Activated CD4-positive, alpha-beta memory T cell treated with anti-CD3 and anti-CD28 coated beads for 36 hours (primary cell): ENCODE results near the gene NEIL1. TPM values are rescaled to one million over a fixed set of nuclear protein-coding genes. Genes with fewer than 3 reads are reported as not detected.

Experiments used
- CTCF ChIA-PET: fragments of 350-600 bp; sonication (Branson Sonifier 250); formaldehyde crosslinking; loops from one replicate; lab custom pipeline; 2021; ENCODE audit warnings: antibody characterized with exemption, inconsistent platforms; lab: Charles Lee
- POLR2A ChIA-PET: fragments of 350-600 bp; sonication (Branson Sonifier 250); formaldehyde crosslinking; loops from one replicate; lab custom pipeline; 2021; ENCODE audit warnings: antibody characterized with exemption; lab: Charles Lee
- DNase-seq: peaks from one replicate; pipeline ENCODE4 v3.0.0-alpha.2; 2020
- H3K27ac Mint-ChIP-seq: one replicate; pipeline ENCODE4 v1.8.0; 2021; ENCODE audit warnings: mixed read lengths
- H3K27me3 Mint-ChIP-seq: one replicate; pipeline ENCODE4 v1.8.0; 2021; ENCODE audit warnings: mixed read lengths
- H3K36me3 Mint-ChIP-seq: one replicate; pipeline ENCODE4 v1.8.0; 2021; ENCODE audit warnings: mixed read lengths
- H3K4me1 Mint-ChIP-seq: one replicate; pipeline ENCODE4 v1.8.0; 2021; ENCODE audit warnings: low read depth, mixed read lengths
- H3K4me3 Mint-ChIP-seq: one replicate; pipeline ENCODE4 v1.8.0; 2021; ENCODE audit warnings: mild to moderate bottlenecking, mixed read lengths
- H3K9me3 Mint-ChIP-seq: one replicate; pipeline ENCODE4 v1.8.0; 2021; ENCODE audit warnings: mixed read lengths
- intact Hi-C: fragments of 100-400 bp; cut with micrococcal nuclease; formaldehyde crosslinking; loops from one replicate; pipeline ENCODE4 v1.15.1; 2023
- total RNA-seq, 2 experiments: library from RNA; stranded (reverse); gene quantifications; one replicate each; pipeline ENCODE4 v1.2.3, GENCODE V29; 2021

Gene NEIL1
- total RNA-seq, 2 experiments from 2014 or later: 9.8 to 10.1 TPM

DNA sequence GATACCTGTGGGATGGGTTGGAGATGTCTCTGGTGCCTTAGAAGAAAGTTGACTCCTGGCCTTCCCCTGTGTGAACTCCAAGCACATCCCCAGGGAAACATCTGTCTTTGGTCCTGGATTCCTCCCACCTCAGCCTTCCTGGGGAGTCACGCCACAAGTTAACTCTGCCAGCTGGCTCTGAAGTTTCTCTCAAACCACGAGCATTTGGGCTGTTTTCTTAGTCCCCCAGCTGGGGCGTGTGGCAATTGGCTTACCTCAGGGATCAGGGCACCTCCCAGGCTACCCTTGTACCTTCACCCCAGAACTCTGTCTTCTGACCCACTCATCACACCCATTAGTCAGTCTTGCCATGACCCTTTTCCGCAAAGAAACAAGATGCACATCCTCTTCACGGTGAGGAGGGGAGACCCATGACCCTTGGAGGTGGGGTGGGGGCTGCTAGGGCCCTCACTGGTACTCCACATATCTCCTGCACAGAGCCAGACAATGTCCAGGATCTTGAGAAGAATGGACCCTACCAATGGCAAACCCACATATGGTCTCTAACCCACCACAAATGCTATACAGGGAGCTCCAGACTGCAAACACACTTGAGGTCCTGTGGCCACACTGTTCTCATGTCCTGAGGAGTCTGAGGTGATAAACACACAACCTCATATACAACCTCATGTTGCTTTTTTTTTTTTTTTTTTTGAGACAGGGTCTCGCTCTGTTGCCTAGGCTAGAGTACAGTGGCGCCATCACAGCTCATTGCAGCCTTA, 3.9 kb downstream of the NEIL1 start:
- intact Hi-C loops: loop anchor here (2.0 kb wide), 1 partner anchor 100 kb away; the partner anchor contains the start of gene SIN3A

DNA sequence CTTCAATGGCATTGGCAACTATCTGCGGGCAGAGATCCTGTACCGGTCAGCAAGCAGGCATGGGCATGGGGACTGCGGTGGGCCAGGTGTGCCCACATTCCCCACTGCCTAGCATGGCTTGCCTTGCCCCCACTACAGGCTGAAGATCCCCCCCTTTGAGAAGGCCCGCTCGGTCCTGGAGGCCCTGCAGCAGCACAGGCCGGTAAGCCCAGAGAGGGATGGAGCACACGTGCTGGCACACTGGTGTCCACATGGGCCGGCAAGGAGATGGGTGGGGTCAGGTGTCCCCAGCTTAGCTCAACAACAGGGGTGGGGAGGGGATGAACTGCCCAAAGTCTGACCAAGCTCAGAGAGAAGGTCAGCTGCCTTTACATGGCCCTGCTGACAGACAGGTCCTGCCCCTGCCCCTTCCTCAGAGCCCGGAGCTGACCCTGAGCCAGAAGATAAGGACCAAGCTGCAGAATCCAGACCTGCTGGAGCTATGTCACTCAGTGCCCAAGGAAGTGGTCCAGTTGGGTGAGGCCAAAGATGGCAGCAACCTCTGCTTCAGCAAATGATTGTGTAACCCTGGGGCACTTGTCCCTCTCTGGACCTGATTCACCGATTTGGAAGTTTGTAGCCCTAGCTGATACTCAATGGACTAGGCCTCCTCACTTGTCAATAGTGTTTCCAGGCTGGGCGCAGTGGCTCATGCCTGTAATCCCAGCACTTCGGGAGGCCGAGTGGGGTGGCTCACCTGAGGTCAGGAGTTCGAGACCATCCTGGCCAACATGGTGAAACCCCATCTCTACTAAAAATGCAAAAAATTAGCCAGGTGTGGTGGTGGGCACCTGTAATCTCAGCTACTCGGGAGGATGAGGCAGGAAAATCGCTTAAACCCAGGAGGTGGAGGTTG, 5.6 kb downstream of the NEIL1 start:
- ChIA-PET CTCF (interaction anchor here (2.0 kb wide), 1 partner anchor 16 kb away, joined by 7 read pairs; no protein-coding TSS in a partner anchor), POLR2A (interaction anchor here (2.0 kb wide), 1 partner anchor 11 kb away, joined by 5 read pairs; no protein-coding TSS in a partner anchor)
- no peak for DNase-seq
- H3K27ac Mint-ChIP-seq: no peak overlapping the region
- H3K9me3 Mint-ChIP-seq: peaks cover 8% of the 10 kb centered on the region
- H3K27me3 Mint-ChIP-seq: no peaks in the 10 kb centered on the region
- intact Hi-C loops: no loop called here
- H3K4me1 Mint-ChIP-seq: peaks cover 23% of the 10 kb centered on the region
- no peak overlapping the region for H3K4me3 Mint-ChIP-seq
- H3K36me3 Mint-ChIP-seq: peaks cover 7% of the 10 kb centered on the region

More for the DNA sequence above, 3.9 kb downstream of the NEIL1 start:
- Mint-ChIP-seq H3K4me3 (no peak overlapping the region), H3K4me1 (peaks cover 28% of the 10 kb centered on the region), H3K27me3 (no peaks in the 10 kb centered on the region), H3K9me3 (peaks cover 8% of the 10 kb centered on the region), H3K27ac (peak overlapping the region; percentile 79), H3K36me3 (peaks cover 7% of the 10 kb centered on the region)
- DNase-seq: peak; percentile 24
- CTCF ChIA-PET: no interaction called here
- POLR2A ChIA-PET: interaction anchor here (0.5 kb wide), 1 partner anchor 91 kb away, joined by 4 read pairs; no protein-coding TSS in a partner anchor

DNA sequence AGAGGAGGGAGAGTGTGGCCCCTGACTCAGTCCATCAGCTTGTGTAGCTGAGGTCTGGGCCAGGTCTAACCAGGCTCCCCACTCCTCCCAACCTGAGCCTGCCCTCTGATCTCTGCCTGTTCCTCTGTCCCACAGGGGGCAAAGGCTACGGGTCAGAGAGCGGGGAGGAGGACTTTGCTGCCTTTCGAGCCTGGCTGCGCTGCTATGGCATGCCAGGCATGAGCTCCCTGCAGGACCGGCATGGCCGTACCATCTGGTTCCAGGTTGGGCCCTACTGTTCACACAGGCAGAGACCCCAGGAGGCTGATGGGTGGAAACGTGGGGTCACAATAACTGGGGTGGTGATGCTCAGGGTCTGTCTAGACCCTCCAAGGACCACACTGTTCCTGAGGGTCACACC, 6.8 kb downstream of the NEIL1 start:
- CTCF ChIA-PET: interaction anchor here (2.0 kb wide), 1 partner anchor 14 kb away, joined by 7 read pairs; no protein-coding TSS in a partner anchor
- peaks cover 10% of the 10 kb centered on the region for H3K36me3 Mint-ChIP-seq
- H3K27ac Mint-ChIP-seq: peak overlapping the region; percentile 23
- POLR2A ChIA-PET: interaction anchor here (1.3 to 2.0 kb wide), 2 partner anchors 9 to 14 kb away, joined by 5 read pairs; no protein-coding TSS in a partner anchor
- peaks cover 20% of the 10 kb centered on the region for H3K4me1 Mint-ChIP-seq
- intact Hi-C loops: no loop called here
- H3K4me3 Mint-ChIP-seq: no peak overlapping the region
- no peak for DNase-seq
- H3K27me3 Mint-ChIP-seq: no peaks in the 10 kb centered on the region
- H3K9me3 Mint-ChIP-seq: peaks cover 8% of the 10 kb centered on the region

DNA sequence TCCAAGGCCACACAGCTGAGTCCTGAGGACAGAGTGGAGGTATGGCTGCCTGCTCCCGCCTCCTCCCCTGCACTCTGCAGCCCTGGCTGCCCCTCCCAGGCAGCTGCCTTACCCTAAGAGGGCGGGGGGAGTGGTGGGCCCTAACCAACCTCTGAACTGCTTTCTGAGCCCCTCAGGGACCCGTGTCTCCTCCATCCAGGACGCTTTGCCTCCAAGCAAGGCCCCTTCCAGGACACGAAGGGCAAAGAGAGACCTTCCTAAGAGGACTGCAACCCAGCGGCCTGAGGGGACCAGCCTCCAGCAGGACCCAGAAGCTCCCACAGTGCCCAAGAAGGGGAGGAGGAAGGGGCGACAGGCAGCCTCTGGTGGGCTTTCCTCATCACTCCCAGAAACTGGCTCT, 7.6 kb downstream of the NEIL1 start:
- DNase-seq: no peak
- Mint-ChIP-seq H3K27ac (no peak overlapping the region), H3K36me3 (peaks cover 12% of the 10 kb centered on the region), H3K9me3 (peaks cover 8% of the 10 kb centered on the region), H3K4me1 (peaks cover 15% of the 10 kb centered on the region), H3K27me3 (no peaks in the 10 kb centered on the region), H3K4me3 (no peak overlapping the region)
- ChIA-PET POLR2A (interaction anchor here (1.3 to 2.0 kb wide), 2 partner anchors 9 to 13 kb away, joined by 5 read pairs; no protein-coding TSS in a partner anchor), CTCF (interaction anchor here (1.6 kb wide), 1 partner anchor 13 kb away, joined by 5 read pairs; no protein-coding TSS in a partner anchor)
- intact Hi-C loops: no loop called here

DNA sequence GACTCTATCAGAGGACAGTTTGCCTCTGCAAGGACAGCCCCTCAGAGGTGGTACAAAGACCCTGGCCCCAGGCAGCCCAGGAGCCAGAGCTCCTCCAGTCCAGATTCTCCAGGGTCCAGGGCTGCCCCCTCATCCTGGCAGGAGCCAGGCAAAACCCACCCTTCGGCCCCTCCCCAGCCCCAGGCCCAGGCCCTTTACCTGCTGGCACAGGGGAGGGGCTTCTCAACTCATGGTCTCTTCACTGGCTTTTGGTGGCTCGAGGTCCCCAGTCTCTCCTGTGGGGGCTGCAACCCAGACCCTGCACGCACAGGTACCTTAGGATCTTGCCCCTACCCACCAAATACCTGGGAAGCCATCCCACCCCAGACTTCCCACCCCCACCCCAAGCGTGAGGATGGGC, 8.5 kb downstream of the NEIL1 start:
- CTCF ChIA-PET: interaction anchor here (1.6 kb wide), 1 partner anchor 12 kb away, joined by 5 read pairs; no protein-coding TSS in a partner anchor
- Mint-ChIP-seq H3K27ac (no peak overlapping the region), H3K9me3 (no peaks in the 10 kb centered on the region), H3K4me1 (peaks cover 5% of the 10 kb centered on the region), H3K36me3 (peaks cover 6% of the 10 kb centered on the region), H3K27me3 (no peaks in the 10 kb centered on the region), H3K4me3 (no peak overlapping the region)
- intact Hi-C loops: no loop called here
- DNase-seq: no peak
- POLR2A ChIA-PET: no interaction called here

DNA sequence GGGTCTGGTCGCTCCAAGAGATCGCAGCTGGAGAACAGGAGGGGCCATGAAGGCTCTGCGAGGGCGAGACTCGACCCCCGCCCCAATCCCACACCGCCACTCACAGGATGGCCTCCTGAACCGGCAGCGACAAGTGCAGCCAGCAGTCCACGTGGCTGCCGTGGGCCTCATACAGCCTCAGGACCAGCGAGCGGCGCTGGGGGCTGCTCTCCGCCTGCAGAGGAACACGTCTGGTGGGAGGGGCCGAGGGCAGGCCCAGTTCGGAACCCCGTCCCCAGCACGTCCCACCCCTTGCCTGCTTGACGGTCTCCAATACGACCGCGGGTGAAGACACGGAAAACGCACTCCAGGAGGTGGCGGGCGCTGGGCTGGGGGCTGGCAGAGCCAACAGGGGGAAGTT, 9.2 kb downstream of the NEIL1 start:
- CTCF ChIA-PET: interaction anchor here (1.5 kb wide), 1 partner anchor 12 kb away, joined by 5 read pairs; no protein-coding TSS in a partner anchor
- H3K27ac Mint-ChIP-seq: no peak overlapping the region
- H3K36me3 Mint-ChIP-seq: peaks cover 9% of the 10 kb centered on the region
- intact Hi-C loops: no loop called here
- no peaks in the 10 kb centered on the region for H3K9me3 Mint-ChIP-seq
- no peak overlapping the region for H3K4me3 Mint-ChIP-seq
- H3K27me3 Mint-ChIP-seq: no peaks in the 10 kb centered on the region
- POLR2A ChIA-PET: interaction anchor here (1.3 kb wide), 1 partner anchor 12 kb away, joined by 4 read pairs; no protein-coding TSS in a partner anchor
- no peak for DNase-seq
- H3K4me1 Mint-ChIP-seq: no peaks in the 10 kb centered on the region

DNA sequence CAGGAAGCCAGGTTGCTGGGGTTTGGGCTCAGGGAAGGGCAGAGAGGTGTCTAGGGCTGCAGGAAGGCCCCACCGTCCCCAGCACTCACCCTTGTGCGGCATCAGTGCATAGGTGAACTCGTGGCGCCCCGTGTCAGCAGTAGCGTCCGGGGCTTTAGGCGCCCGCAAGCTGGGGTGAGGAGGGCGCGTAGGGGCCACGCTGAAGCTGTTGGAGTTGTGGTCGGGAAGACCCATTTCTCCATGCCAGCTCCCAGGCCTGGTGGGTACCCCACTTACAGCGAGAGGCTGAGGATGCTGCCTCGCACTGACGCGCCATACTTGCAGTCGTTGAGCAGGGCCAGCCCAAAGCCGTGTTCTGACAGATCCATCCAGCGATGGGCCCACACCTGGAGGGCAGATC, 9.7 kb downstream of the NEIL1 start:
- ChIA-PET POLR2A (interaction anchor here (1.3 kb wide), 1 partner anchor 11 kb away, joined by 4 read pairs; no protein-coding TSS in a partner anchor), CTCF (interaction anchor here (1.5 kb wide), 1 partner anchor 11 kb away, joined by 5 read pairs; no protein-coding TSS in a partner anchor)
- Mint-ChIP-seq H3K4me1 (no peaks in the 10 kb centered on the region), H3K27ac (no peak overlapping the region), H3K9me3 (no peaks in the 10 kb centered on the region), H3K4me3 (no peak overlapping the region), H3K27me3 (no peaks in the 10 kb centered on the region), H3K36me3 (peaks cover 13% of the 10 kb centered on the region)
- intact Hi-C loops: no loop called here
- DNase-seq: no peak

DNA sequence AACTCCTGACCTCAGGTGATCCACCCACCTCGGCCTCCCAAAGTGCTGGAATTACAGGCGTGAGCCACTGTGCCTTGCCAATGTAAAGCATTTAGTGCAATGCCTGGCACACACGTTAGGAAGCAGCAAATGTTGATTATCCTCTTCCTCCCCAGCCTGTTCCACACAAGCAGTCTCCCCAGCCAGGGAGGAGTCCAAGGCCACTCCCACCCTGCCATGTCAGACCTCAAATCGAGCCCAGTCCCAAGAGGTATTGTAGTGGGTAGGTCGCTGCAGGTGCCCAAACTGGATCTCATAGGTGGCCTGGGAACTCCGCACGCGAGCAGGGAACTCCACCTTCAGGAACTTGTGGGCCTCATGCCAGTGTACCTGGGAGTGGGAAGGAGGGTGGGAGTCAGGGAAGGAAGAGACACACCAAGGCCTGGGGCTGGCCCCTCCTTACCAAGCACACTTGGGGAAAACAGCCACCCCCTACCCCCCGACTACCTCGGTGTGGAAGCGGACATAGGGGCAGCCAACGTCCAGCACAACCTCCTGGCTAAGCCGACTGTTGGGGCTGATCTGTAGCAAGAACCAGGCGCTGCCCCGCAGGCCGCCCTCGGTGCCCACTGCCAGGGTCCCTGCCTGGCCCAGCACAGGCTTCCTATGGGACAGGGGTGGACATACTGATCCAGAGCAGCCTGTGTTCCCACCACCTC, 11.3 kb downstream of the NEIL1 start:
- ChIA-PET POLR2A (interaction anchor here (1.6 kb wide), 1 partner anchor 10 kb away, joined by 6 read pairs; the partner anchor contains the start of gene MAN2C1), CTCF (no interaction called here)
- no peaks in the 10 kb centered on the region for H3K27me3 Mint-ChIP-seq
- H3K4me1 Mint-ChIP-seq: no peaks in the 10 kb centered on the region
- H3K36me3 Mint-ChIP-seq: peaks cover 15% of the 10 kb centered on the region
- intact Hi-C loops: no loop called here
- no peak overlapping the region for H3K27ac Mint-ChIP-seq
- no peaks in the 10 kb centered on the region for H3K9me3 Mint-ChIP-seq
- DNase-seq: no peak
- no peak overlapping the region for H3K4me3 Mint-ChIP-seq

DNA sequence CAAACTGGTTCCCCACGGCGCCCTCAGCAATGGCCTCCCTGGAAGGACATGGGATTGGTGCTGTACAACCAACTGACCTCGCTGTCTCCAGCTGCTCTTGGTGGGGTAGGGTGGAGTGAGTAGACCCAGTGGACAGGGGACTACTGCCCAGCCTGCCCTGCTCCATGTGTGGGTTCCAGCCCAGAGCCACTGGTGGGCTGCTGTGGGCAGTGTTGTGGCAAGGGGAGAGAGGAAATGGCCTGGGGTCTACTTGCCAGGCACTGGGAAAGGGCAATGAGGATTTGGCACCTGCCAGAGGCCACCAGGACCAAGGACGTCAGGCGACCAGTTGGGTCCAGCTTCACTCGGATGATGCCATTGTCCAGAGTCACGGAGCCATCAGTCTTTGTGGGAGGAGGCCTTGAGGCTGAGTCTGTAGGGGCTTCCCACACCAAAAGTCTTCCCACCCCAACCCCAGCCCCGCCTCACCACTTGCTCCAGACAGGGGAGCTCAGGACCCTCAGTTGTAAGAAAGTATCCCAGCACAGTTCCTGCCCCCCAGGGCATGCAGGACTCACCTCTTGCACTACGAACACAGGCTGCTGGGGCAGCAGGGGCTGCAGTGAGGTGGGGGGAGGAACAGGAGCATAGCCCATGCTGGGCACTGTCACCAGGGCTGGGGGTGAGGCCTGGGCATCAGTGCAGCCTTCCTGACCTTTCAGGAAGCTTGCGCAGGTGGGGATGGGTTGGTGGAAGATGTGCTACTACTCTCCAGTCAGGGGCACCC, 12.1 kb downstream of the NEIL1 start:
- Mint-ChIP-seq H3K36me3 (peaks cover 17% of the 10 kb centered on the region), H3K4me1 (no peaks in the 10 kb centered on the region), H3K4me3 (no peak overlapping the region), H3K27ac (no peak overlapping the region), H3K9me3 (no peaks in the 10 kb centered on the region), H3K27me3 (no peaks in the 10 kb centered on the region)
- no peak for DNase-seq
- CTCF ChIA-PET: interaction anchor here (1.3 kb wide), 1 partner anchor 10 kb away, joined by 3 read pairs; the partner anchor contains the start of gene MAN2C1
- POLR2A ChIA-PET: interaction anchor here (1.6 kb wide), 1 partner anchor 10 kb away, joined by 6 read pairs; the partner anchor contains the start of gene MAN2C1
- intact Hi-C loops: no loop called here

DNA sequence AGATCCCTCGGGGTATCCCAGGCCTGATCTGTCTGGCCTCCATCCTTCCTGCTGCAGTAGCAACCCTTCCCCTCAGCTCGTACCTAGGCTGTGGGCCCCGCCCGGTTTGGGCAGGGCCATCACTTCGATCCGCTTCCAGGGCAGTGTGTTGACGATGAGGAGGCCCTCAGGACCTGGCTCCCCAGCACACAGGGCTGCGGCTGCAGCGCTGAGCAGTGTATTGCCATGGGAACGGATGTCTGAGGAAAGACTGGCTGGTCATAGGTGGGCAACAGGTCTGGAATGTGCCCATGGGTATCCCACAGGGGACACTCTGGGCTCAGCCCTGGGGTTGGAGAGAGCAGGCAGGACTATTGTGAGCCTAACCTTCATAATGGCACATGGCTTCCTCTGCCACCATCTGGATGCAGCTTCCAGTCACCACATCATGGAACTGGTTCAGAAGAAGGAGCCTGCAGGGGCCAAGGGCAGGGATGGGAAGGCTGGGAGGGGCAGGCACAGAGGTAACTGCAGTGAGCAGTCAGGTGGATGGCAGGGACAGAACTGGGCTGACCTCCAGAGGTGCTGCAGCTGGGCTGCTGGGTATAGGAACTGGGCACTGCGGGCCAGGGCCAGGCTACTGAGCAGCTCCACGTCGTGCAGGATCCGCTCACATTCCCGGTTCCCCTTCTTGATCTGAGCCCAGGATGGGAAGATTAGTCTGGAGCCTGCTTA, 12.9 kb downstream of the NEIL1 start:
- CTCF ChIA-PET: interaction anchor here (1.3 kb wide), 1 partner anchor 9 kb away, joined by 3 read pairs; the partner anchor contains the start of gene MAN2C1
- intact Hi-C loops: no loop called here
- DNase-seq: no peak
- POLR2A ChIA-PET: interaction anchor here (1.6 kb wide), 1 partner anchor 9 kb away, joined by 6 read pairs; the partner anchor contains the start of gene MAN2C1
- H3K36me3 Mint-ChIP-seq: peaks cover 22% of the 10 kb centered on the region
- H3K4me1 Mint-ChIP-seq: no peaks in the 10 kb centered on the region
- H3K9me3 Mint-ChIP-seq: no peaks in the 10 kb centered on the region
- no peaks in the 10 kb centered on the region for H3K27me3 Mint-ChIP-seq
- H3K4me3 Mint-ChIP-seq: no peak overlapping the region
- no peak overlapping the region for H3K27ac Mint-ChIP-seq
